ENCODE measurements around the gene CAPN7.

Gene CAPN7

GRCh38 chr3:15298504-15298903 is 92.5 kb downstream of the CAPN7 start:
- no peak for DNase-seq

GRCh38 chr3:15299036-15299435 is 93.0 kb downstream of the CAPN7 start:
- no peak for DNase-seq

GRCh38 chr3:15300323-15301078 is 94.5 kb downstream of the CAPN7 start:
- DNase-seq = no peak

GRCh38 chr3:15301761-15302160 is 95.7 kb downstream of the CAPN7 start:
- DNase-seq = no peak

All from fibroblast of skin of abdomen (primary cell).